Stimulated activated CD8-positive, alpha-beta memory T cell treated with anti-CD3 and anti-CD28 coated beads, Interleukin-15, amount 100 ng/mL, for 4 hours (primary cell): ENCODE data around the gene RHBDD3.

ENCODE experiments used
- DNase-seq, 2 donors: peaks; one replicate each; pipeline ENCODE4 v3.0.0-alpha.2; 2020; ENCODE audit warnings: low read depth in 2 of 2

The RHBDD3 gene

GRCh38 chr22:29267858-29268510 is at the start of gene RHBDD3, which contains the start of gene EWSR1:
Gene RHBDD3 (minus strand): TSS chr22:29267981. CDS start chr22:29265626, 2,355 bp downstream.
Gene EWSR1 (plus strand): TSS chr22:29268268. CDS start chr22:29268337, 69 bp downstream.
- peak; percentile 90 for DNase-seq

DNA sequence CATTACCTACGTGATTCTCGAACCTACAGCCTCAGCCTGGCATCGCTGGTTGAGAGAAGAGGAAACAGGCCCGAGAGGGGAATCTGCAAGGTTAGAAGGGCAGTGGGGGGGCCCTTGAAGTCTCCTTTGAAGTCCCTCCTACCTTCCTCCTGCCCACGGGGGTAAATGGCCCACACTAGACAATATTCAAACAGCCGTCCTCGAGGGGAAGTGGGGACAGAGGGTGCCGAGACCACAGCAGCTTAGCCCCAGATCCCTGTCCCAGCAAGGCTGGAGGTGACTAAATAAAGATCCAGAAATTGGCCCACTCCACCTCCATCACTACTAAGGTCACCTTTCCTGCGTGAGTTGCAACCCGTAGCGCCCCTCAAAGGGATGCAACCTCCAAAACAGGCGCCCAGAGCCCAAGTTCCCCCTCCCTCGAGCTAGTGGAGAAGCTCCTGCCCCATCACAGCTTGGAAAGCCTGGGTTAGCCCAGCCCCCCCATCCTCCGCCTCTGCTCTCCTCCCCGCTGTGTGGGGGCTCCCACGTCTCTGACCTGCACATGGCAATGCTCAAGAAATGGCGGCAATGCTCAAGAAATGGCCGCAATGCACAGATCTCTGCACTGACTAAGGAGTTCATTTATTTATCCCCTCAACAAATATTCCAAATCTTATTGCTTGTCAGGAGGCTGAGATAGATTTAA is 48.5 kb upstream of the RHBDD3 start:
- no peak for DNase-seq

DNA sequence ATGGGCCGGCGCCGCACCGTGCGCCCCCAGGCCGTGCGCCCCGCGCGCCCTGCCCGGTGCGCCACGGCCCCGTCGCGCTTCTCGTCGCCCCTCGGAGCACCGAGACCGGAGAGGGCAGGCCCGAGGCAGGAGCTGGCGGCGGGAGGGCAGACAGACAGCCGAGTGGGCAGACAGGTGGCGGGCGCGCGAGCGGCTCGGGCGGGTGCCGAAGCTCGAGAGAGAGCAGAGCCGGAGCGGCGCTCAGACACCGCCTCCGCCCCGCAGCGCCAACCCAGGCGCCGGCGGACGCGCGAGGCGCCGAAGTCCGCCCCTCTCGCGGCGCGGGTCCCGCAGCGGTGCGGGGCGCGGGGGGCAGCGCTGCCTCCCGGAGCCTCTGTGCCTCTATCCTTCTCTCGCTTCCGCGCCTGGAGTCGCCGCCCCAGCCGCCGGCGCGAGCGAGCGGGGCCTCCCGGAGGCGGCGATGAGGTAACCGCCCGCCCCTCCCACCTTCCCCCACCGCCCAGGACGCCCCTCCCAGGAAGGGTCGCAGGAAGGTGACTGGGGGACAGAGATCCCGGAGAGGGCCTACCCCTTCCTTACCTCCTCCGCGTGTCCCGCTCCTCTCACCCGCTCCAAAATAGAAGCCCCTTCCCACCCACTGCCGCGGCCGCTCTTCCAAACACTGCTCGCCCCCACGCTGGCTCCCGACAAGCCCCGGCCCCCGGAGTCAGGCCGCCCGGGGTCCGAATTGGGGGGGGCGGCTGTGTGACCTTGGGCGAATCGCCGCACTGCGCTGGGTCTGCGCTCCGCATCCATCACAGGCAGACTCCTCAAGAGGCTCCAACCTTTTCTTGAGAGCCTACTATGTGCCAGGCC is 47.7 kb upstream of the RHBDD3 start, which contains the start of gene RASL10A:
Gene RASL10A (minus strand): TSS at position 412 of the 855 bp plus-strand sequence. CDS start 451 bp downstream, outside the sequence.
- no peak for DNase-seq

DNA sequence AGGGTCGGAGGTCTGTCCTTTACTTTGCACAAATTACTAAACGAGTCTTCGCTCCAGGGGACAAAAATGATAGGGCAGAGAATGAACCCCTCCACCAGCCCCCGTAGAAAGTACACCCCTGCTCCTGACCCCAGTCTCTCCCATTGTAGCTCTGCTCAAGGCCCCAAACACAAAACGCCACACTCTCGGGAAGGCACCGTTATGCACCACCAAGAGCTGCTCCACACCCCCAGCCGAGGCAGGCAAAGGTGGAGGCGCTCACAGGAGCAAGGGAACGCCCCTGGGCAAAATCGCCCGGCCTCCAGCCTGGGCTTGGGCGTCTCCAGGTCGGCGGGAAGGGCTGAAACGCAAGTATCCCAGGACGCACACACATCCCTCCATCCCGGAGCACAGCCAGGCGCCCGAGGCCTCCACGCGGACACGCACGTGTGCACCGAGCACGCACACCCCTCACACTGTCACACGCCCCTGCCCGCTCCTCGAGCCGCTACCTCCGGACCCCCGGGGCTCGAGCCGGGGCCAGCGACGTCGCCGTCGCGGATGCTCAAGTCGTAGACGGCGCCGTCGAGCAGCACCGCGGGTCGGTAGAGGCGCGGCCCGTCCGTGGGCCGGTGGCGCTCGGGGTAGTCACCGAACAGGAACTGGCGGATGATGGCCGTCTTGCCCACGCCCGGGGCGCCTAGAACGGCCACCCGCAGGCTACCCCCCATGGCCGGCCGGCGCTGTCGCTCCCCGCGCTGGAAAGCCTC is 46.9 kb upstream of the RHBDD3 start:
- no peak for DNase-seq

GRCh38 chr22:29313576-29314466 is 46.0 kb upstream of the RHBDD3 start:
- no peak for DNase-seq

GRCh38 chr22:29313126-29313575 is 45.4 kb upstream of the RHBDD3 start:
- DNase-seq, result no peak

- no peak for DNase-seq
These were observed 44.7 kb upstream of the RHBDD3 start for GRCh38 chr22:29312218-29313125.

DNA sequence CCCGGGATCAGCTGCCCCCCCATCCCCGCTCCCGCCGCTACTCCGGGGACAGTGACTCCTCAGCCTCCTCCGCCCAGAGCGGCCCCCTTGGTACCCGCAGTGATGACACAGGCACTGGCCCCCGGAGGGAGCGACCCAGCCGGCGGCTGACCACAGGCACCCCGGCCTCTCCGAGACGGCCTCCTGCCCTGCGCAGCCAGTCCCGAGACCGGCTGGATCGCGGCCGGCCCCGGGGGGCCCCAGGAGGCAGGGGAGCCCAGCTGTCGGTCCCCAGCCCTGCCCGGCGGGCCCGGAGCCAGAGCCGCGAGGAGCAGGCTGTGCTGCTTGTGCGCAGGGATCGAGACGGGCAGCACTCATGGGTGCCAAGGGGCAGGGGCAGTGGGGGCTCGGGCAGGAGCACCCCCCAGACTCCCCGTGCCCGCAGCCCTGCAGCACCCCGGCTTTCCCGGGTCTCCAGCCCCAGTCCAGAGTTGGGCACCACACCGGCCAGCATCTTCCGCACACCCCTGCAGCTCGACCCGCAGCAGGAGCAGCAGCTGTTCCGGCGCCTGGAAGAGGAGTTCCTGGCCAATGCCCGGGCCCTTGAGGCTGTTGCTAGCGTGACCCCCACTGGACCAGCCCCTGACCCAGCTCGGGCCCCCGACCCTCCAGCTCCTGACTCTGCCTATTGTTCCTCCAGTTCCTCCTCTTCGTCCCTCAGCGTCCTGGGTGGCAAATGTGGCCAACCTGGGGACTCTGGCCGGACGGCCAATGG is 43.9 kb upstream of the RHBDD3 start:
- DNase-seq, result no peak

- DNase-seq, result peak; percentile 48 to 49
These were observed 43.1 kb upstream of the RHBDD3 start for GRCh38 chr22:29310863-29311339.

DNA sequence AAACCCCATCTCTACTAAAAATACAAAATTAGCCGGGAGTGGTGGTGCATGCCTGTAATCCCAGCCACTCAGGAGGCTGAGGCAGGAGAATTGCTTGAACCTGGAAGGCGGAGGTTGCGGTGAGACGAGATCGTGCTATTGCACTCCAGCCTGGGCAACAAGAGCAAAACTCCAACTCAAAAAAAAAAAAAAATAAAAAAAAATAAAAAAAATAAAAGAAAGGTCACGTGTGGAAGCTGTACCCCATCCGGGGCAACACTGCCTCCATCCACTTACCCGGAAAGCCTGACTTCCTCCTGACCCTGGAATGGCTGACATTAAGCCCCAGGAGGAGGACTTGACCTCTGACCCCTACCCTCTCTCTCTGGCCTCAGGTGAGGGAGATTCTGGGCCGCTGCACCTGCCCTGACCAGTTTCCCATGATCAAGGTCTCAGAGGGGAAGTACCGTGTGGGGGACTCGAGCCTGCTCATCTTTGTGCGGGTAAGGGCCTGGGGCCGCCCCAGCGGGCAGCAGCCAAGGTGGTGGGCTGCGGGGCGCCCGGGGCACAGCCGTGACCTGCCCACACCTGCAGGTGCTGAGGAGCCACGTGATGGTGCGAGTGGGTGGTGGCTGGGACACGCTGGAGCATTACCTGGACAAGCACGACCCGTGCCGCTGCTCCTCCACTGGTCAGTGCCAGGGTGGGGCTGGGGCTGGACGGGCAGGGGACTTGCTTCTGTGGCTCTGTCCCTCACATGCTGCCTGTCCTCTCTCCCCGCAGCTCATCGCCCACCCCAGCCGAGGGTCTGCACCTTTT is 42.5 kb upstream of the RHBDD3 start:
- no peak for DNase-seq

DNA sequence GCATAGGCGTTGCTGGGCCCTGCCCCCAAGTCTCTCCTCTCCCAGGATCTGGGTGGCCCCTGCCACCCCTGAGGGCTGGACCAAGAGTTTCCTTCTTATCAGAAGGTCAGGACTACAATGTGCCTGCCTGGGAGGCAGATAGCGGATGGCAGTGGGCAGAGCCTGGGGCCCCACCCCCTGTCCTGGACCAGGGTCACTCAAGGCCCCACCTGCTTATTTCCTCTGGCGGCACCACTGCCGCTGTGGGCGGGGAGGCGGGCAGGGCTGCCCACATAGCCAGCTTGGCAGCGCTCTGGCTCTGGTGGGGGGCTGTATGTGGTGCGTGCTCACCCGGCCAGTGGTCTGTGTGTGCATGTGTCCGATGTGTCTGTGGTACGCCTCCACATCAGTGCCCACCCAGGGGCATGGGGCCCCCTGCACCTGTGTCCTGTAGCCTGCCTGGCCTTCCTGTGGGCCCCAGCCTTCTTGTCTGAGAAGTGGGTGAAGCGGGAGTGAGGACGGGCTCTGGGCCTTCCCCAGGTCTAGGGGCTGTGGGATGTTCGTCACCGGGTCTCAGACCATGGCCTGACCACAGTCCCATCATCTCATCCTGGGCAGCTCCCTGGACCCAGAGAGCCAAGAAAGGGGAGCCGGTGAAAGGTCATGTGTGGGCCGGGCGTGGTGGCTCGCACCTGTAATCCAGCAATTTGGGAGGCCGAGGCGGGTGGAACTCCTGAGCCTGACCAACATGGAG is 41.7 kb upstream of the RHBDD3 start:
- no peak for DNase-seq

DNA sequence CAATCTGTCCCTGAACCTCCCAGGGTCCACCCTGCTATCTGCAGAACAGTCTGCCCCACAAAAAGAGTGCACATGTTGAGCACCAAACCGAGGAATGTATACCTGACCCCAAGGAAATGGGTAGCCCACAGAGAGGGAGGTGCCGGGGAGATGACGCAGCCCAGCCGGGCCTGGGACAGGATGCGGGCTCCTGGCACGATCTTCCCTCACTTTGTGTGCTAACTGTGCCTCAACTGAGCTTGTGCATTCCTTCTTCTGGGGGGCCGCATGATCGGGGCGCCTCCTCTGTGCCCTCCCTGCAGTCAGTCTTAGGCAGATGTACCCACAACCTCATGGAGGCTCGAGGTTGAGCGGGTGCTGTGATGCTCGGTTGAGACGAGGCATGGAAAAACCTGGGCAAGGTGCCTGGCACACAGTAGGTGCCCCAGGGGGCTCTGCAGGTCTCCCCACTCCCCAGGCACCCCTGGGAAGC is 41.0 kb upstream of the RHBDD3 start:
- no peak for DNase-seq

DNA sequence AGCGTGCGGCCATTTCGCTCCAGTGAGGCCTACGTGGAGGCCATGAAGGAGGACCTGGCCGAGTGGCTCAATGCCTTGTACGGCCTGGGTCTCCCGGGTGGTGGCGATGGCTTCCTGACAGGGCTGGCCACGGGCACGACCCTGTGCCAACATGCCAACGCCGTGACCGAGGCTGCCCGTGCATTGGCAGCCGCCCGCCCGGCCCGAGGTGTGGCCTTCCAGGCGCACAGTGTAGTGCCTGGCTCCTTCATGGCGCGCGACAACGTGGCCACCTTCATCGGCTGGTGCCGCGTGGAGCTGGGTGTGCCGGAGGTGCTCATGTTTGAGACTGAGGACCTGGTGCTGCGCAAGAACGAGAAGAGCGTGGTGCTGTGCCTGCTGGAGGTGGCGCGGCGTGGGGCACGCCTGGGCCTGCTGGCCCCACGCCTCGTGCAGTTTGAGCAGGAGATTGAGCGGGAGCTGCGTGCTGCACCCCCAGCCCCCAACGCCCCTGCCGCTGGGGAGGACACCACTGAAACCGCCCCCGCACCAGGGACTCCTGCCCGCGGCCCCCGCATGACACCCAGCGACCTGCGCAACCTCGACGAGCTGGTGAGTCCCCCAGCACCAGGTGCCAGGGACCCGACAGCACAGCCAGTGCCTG is 40.5 kb upstream of the RHBDD3 start:
- no peak for DNase-seq

DNA sequence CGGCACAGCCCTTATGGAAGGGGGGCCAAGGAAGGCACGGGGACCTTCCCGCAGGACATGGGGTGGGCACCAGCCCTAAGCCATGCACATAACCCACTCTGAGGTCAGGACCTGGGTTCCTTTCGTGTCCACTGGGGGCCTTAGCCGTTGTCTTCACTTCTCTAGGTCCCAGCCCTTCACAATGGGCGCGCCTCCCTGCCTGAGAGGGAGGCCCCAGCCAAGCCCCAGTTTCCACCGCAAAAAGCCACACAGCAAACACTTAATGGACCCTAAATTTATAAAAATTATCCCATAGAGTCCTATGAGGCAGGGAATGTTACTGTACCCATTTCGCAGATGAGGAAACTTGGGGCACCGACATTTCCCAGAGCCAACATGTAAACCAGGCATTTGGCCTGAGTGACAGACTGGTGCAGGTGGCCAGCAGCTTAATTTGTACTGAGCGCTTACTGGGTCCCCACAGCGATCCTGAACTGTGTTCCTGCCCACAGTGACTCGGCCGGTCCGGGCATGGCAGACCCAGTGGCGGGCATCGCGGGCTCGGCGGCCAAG is 39.9 kb upstream of the RHBDD3 start:
- DNase-seq, result no peak

DNA sequence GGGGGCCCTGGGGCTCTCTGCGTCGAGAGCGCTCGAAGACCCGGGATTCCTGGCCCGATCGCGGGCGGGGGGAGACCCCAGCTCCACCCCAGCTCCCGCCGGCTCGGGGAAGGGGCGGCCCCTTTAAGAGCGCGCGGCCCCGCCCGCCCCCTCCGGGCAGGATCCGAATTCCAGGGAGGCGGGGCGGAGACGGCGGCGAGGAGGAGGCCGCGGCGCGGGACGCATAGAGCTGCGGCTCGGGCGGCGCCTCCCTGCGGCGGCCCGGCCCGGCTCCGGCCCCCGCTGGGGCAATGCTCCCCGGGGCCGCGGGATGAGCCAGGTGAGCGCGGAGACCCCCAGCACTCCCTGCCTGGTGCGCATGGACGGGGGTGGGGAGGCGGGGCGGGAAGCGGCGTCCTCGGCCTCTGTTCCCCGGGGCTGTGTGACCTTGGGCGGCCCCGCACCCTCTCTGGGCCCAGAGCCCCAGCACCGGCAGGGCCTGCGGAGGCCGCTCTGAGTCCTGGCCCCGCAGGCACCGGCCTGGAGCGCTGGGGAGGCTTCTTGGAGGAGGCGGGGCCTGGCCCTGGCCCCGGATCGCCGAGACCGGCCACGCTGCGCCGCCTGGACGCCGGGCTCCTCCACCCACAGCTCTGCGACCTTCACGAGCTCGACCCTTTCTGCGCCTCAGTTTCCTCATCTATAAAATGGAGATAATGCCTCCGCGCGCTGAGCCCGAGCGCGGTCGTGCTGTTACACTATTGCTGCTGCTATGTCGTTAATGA is 39.2 kb upstream of the RHBDD3 start:
- no peak for DNase-seq
